ENCODE results near the gene RASA3. TPM values are rescaled to one million over a fixed set of nuclear protein-coding genes. Genes with fewer than 3 reads are reported as not detected.

The RASA3 gene
- total RNA-seq, 2 donors from 2014 or later, result 8.6 to 12.5 TPM

DNA sequence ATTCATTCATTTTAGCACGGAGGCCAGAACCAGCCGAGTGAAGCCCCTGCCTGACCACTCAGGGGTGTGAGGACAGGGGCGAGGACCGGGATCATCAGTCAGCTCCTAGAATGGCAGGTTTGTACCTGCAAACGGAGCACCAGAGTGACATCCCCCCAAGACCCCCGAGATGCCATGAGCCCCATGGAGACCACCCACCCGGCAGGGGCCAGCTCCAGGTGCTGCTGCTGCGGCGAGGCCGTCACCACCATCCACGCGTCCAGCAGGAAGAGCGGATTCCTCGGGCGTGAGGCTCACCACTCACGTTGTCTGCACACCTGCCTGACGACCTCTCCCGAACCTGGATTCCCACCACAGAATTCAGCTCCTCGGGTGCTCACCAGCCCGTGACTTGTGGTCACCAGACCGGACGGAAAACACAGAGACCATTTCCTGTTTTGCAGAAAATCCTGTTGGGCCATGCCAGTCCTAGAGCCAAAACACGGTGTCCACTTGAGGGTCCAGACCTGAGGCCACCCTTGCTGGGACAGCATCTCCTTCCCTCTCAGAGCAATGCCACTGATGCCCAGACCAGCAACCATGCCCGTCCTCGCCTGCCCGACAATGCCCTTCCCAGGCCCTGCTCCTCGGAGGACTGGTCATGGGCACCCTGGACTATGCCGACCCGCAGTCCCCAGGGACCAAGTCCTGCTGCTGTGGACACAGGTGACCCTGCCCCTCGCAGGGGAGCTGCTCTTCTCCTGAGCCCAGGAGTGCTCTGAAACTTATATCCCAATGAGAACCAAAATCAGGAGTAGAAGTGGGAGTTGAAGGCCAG is 74.2 kb downstream of the RASA3 start:
- Histone ChIP-seq H3K4me3 (no peak overlapping the region), H3K27ac (no peak overlapping the region), H3K36me3 (no peaks in the 10 kb centered on the region), H3K27me3 (replicated peaks; ENCODE audit: insufficient read depth) (no peaks in the 10 kb centered on the region), H3K4me1 (replicated peaks) (no peaks in the 10 kb centered on the region), H3K9me3 (no peaks in the 10 kb centered on the region)
- intact Hi-C loops (cut with DNase I), result no loop called here
- 92% methylated on average over 26 of the region's 30 CpGs for WGBS
- DNase-seq (ENCODE audit: low spot score), result no peak
- TF ChIP-seq POLR2AphosphoS5 (IDR thresholded peaks at IDR 0.05), result no peak
- TF ChIP-seq, protein P1, sequence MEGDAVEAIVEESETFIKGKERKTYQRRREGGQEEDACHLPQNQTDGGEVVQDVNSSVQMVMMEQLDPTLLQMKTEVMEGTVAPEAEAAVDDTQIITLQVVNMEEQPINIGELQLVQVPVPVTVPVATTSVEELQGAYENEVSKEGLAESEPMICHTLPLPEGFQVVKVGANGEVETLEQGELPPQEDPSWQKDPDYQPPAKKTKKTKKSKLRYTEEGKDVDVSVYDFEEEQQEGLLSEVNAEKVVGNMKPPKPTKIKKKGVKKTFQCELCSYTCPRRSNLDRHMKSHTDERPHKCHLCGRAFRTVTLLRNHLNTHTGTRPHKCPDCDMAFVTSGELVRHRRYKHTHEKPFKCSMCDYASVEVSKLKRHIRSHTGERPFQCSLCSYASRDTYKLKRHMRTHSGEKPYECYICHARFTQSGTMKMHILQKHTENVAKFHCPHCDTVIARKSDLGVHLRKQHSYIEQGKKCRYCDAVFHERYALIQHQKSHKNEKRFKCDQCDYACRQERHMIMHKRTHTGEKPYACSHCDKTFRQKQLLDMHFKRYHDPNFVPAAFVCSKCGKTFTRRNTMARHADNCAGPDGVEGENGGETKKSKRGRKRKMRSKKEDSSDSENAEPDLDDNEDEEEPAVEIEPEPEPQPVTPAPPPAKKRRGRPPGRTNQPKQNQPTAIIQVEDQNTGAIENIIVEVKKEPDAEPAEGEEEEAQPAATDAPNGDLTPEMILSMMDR (IDR thresholded peaks at IDR 0.05), result no peak
- TF ChIP-seq POLR2A (IDR thresholded peaks at IDR 0.05), result no peak

DNA sequence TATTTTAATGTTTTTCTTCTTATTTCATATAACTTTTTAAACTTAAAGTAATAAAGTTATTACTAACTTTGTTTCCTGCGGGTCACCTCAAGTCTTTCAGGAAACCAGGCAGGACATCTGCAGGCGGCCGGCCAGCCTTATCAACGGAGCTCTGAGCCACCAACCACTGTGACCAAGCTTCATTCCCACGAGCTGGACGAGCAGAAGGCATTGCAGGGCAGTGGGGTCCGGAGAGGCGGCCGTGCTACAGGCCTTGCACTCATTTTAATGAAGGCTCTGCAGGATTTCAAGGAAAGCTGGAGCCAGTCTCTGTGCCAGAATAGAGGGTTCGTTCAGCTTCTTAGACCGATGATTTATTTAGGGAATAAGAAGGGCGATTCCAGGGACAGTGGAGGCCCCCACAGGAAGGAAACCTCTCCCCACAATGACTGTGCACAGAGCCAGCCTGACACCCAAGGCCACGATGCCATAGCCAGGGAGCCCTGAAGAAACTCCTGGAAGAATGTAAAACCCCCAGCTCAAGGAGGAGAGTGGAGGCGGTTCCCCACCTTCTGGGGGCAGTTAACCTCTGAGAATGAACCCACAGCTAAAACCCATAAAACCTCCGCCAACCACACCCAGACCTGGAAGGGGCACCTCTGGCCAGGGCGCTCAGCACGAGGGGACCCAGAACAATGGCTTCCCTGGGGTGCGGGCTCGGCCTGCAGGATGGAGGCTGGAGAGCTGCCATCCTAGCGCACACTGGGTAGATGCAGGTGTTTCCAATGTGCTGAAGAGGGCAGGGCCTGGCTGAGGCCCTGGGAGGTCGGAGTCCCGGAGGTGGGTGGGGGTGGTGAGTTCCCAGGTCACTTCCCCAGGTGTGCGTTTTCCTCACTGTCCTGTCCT is 75.0 kb downstream of the RASA3 start:
- Histone ChIP-seq H3K36me3 (no peaks in the 10 kb centered on the region), H3K9me3 (no peaks in the 10 kb centered on the region), H3K4me1 (replicated peaks) (no peaks in the 10 kb centered on the region), H3K27ac (no peak overlapping the region), H3K27me3 (replicated peaks; ENCODE audit: insufficient read depth) (no peaks in the 10 kb centered on the region), H3K4me3 (no peak overlapping the region)
- intact Hi-C loops (cut with DNase I), result no loop called here
- 82% methylated on average over 23 of the region's 23 CpGs for WGBS
- DNase-seq (ENCODE audit: low spot score), result no peak
- TF ChIP-seq, protein P1 (IDR thresholded peaks at IDR 0.05), result no peak
- TF ChIP-seq POLR2AphosphoS5 (IDR thresholded peaks at IDR 0.05) (no peak), POLR2A (IDR thresholded peaks at IDR 0.05) (no peak)

- Histone ChIP-seq H3K27me3 (replicated peaks; ENCODE audit: insufficient read depth) (no peaks in the 10 kb centered on the region), H3K27ac (no peak overlapping the region), H3K4me1 (replicated peaks) (no peaks in the 10 kb centered on the region), H3K4me3 (no peak overlapping the region), H3K36me3 (no peaks in the 10 kb centered on the region), H3K9me3 (no peaks in the 10 kb centered on the region)
- TF ChIP-seq, protein P1 (IDR thresholded peaks at IDR 0.05), result no peak
- TF ChIP-seq POLR2A (IDR thresholded peaks at IDR 0.05), result no peak
- TF ChIP-seq POLR2AphosphoS5 (IDR thresholded peaks at IDR 0.05), result no peak
- intact Hi-C loops (cut with DNase I), result no loop called here
- no peak for DNase-seq (ENCODE audit: low spot score)
- 85% methylated on average over 28 of the region's 28 CpGs for WGBS
Observed at GRCh38 chr13:114056205-114057013, 76.0 kb downstream of the RASA3 start.

DNA sequence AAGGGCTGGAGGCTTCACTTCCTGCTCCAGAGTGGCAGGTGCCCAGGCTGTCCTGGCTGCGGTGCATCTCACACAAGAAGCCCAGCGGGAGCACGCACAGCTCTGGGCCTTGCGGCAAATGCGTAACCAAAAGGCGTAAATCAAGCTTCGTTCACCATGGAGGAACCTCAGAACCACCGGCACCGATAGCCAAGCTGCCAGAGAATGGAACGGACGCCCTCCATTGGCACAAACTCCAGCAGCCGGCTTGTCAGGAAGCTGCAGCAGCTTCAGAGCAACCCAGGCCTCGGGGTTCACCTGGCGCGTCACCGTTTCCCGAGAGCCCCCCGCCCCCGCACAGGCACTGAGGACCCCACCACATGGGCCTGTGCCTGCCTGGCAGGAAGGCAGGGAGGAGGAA is 76.7 kb downstream of the RASA3 start:
- Histone ChIP-seq H3K27ac (no peak overlapping the region), H3K4me3 (no peak overlapping the region)

More for the DNA sequence above, 76.7 kb downstream of the RASA3 start:
- Histone ChIP-seq H3K4me1 (replicated peaks) (no peaks in the 10 kb centered on the region), H3K9me3 (no peaks in the 10 kb centered on the region), H3K27me3 (replicated peaks; ENCODE audit: insufficient read depth) (no peaks in the 10 kb centered on the region), H3K36me3 (no peaks in the 10 kb centered on the region)
- DNase-seq (ENCODE audit: low spot score), result no peak
- TF ChIP-seq POLR2A (IDR thresholded peaks at IDR 0.05) (no peak), POLR2AphosphoS5 (IDR thresholded peaks at IDR 0.05) (no peak)
- TF ChIP-seq, protein P1 (IDR thresholded peaks at IDR 0.05), result no peak
- 95% methylated on average over 19 of the region's 19 CpGs for WGBS
- intact Hi-C loops (cut with DNase I), result no loop called here
